ENCODE data around the gene TLL2.

TLL2 gene

GRCh38 chr10:96352027-96352426 lies 161.7 kb downstream of the TLL2 start:
- no peak for DNase-seq

GRCh38 chr10:96346295-96346694 lies 167.4 kb downstream of the TLL2 start:
- no peak for DNase-seq

- DNase-seq, result no peak
These were observed 168.5 kb downstream of the TLL2 start for GRCh38 chr10:96345222-96345621.

GRCh38 chr10:96344178-96344577 lies 169.5 kb downstream of the TLL2 start:
- DNase-seq, result no peak

GRCh38 chr10:96342402-96342801 lies 171.3 kb downstream of the TLL2 start:
- no peak for DNase-seq

GRCh38 chr10:96341219-96342182 lies 172.2 kb downstream of the TLL2 start:
- no peak for DNase-seq

GRCh38 chr10:96339956-96340904 lies 173.5 kb downstream of the TLL2 start:
- DNase-seq, result peak; percentile 27

GRCh38 chr10:96339383-96339782 lies 174.3 kb downstream of the TLL2 start:
- DNase-seq, result no peak

- DNase-seq, result no peak
These were observed 175.3 kb downstream of the TLL2 start for GRCh38 chr10:96338279-96338925.

- DNase-seq, result no peak
These were observed 176.6 kb downstream of the TLL2 start for GRCh38 chr10:96337106-96337505.

GRCh38 chr10:96334616-96335526 lies 178.9 kb downstream of the TLL2 start:
- DNase-seq, result peak; percentile 24

GRCh38 chr10:96333101-96333500 lies 180.6 kb downstream of the TLL2 start:
- no peak for DNase-seq

- DNase-seq, result no peak
These were observed 186.3 kb downstream of the TLL2 start for GRCh38 chr10:96327462-96327861.

GRCh38 chr10:96325719-96326373 lies 187.9 kb downstream of the TLL2 start:
- DNase-seq, result no peak

- no peak for DNase-seq
These were observed 189.3 kb downstream of the TLL2 start for GRCh38 chr10:96324447-96324846.

- DNase-seq, result no peak
These were observed 191.5 kb downstream of the TLL2 start for GRCh38 chr10:96322275-96322674.

GRCh38 chr10:96321822-96322221 lies 191.9 kb downstream of the TLL2 start:
- DNase-seq, result no peak

- DNase-seq, result no peak
These were observed 193.8 kb downstream of the TLL2 start for GRCh38 chr10:96319754-96320474.

GRCh38 chr10:96317067-96317833 lies 196.5 kb downstream of the TLL2 start:
- DNase-seq, result no peak

All from 8988T (cell line).